Astrocyte (in vitro differentiated cells and primary cell): Measurements from ENCODE around the gene FLT1. TPM values are rescaled to one million over a fixed set of nuclear protein-coding genes. Genes with fewer than 3 reads are reported as not detected.

Experiments
- DNase-seq: peaks from one replicate; pipeline ENCODE4 v3.0.0-alpha.2; 2010; ENCODE audit warnings: low read depth
- FAIRE-seq: peaks from 2 replicates; lab custom pipeline; 2011; peaks lifted over from hg19 to GRCh38; lab: Jason Lieb, UNC
- H2AFZ ChIP-seq: 2 replicates; pipeline ENCODE4 v1.6.0; 2012; ENCODE audit warnings: low read depth, low read length, inconsistent platforms
- H3K27ac ChIP-seq: 2 replicates; pipeline ENCODE4 v1.5.1; 2011; ENCODE audit warnings: low read depth, low read length, inconsistent platforms
- H3K27me3 ChIP-seq: 2 replicates; pipeline ENCODE4 v1.6.0; 2011; ENCODE audit warnings: low read length, inconsistent platforms; ENCODE audit not compliant: insufficient read depth
- H3K36me3 ChIP-seq: 2 replicates; pipeline ENCODE4 v1.5.1; 2011; ENCODE audit warnings: low read length, inconsistent platforms; ENCODE audit not compliant: insufficient read depth
- H3K4me1 ChIP-seq: 2 replicates; pipeline ENCODE4 v1.5.1; 2011; ENCODE audit warnings: low read length, inconsistent platforms; ENCODE audit not compliant: insufficient read depth
- H3K4me2 ChIP-seq: 2 replicates; pipeline ENCODE4 v1.6.0; 2012; ENCODE audit warnings: low read length, inconsistent platforms
- H3K4me3 ChIP-seq: 2 replicates; pipeline ENCODE4 v1.5.1; 2011; ENCODE audit warnings: low read depth, mild to moderate bottlenecking, low read length, inconsistent platforms; ENCODE audit not compliant: insufficient read depth
- H3K79me2 ChIP-seq: 2 replicates; pipeline ENCODE4 v1.6.0; 2012; ENCODE audit warnings: mild to moderate bottlenecking, low read length, inconsistent platforms; ENCODE audit not compliant: insufficient read depth
- H3K9ac ChIP-seq: 2 replicates; pipeline ENCODE4 v1.6.0; 2012; ENCODE audit warnings: mild to moderate bottlenecking, low read length, inconsistent platforms
- H3K9me3 ChIP-seq: 2 replicates; pipeline ENCODE4 v1.5.1; 2012; ENCODE audit warnings: low read depth, mild to moderate bottlenecking, low read length, inconsistent platforms; ENCODE audit not compliant: insufficient read depth
- H4K20me1 ChIP-seq: 2 replicates; pipeline ENCODE4 v1.6.0; 2012; ENCODE audit warnings: low read length, inconsistent platforms; ENCODE audit not compliant: insufficient read depth
- H3K27ac Mint-ChIP-seq: one replicate; pipeline ENCODE4 v1.8.0; 2021; ENCODE audit warnings: mild to moderate bottlenecking, mixed read lengths; ENCODE audit not compliant: unreplicated experiment
- H3K27me3 Mint-ChIP-seq: one replicate; pipeline ENCODE4 v1.8.0; 2021; ENCODE audit warnings: low read depth, mixed read lengths; ENCODE audit not compliant: unreplicated experiment
- H3K36me3 Mint-ChIP-seq: one replicate; pipeline ENCODE4 v1.8.0; 2021; ENCODE audit warnings: low read depth, mixed read lengths; ENCODE audit not compliant: unreplicated experiment
- H3K4me1 Mint-ChIP-seq: one replicate; pipeline ENCODE4 v1.8.0; 2021; ENCODE audit warnings: low read depth, mixed read lengths; ENCODE audit not compliant: unreplicated experiment
- H3K4me3 Mint-ChIP-seq: one replicate; pipeline ENCODE4 v1.8.0; 2021; ENCODE audit warnings: mild to moderate bottlenecking, moderate library complexity, mixed read lengths; ENCODE audit not compliant: unreplicated experiment
- H3K9me3 Mint-ChIP-seq: one replicate; pipeline ENCODE4 v1.8.0; 2021; ENCODE audit warnings: mild to moderate bottlenecking, mixed read lengths; ENCODE audit not compliant: unreplicated experiment
- EZH2 ChIP-seq: IDR thresholded peaks from 2 replicates; pipeline ENCODE4 v1.6.1; 2012; ENCODE audit warnings: mild to moderate bottlenecking, low read length, inconsistent platforms; ENCODE audit not compliant: insufficient read depth
- total RNA-seq: library from RNA; stranded (reverse); gene quantifications from 2 replicates; pipeline ENCODE4 v1.2.1, GENCODE V29; 2021
- TF ChIP-seq, protein P1 (sequence below): IDR thresholded peaks from 2 replicates; pipeline ENCODE4 v1.5.1; 2011; ENCODE audit warnings: low read depth, mild to moderate bottlenecking, inconsistent platforms, low read length, moderate library complexity; ENCODE audit not compliant: insufficient read depth

The FLT1 gene
- total RNA-seq, 1 donor from 2014 or later: 7.3 TPM

DNA sequence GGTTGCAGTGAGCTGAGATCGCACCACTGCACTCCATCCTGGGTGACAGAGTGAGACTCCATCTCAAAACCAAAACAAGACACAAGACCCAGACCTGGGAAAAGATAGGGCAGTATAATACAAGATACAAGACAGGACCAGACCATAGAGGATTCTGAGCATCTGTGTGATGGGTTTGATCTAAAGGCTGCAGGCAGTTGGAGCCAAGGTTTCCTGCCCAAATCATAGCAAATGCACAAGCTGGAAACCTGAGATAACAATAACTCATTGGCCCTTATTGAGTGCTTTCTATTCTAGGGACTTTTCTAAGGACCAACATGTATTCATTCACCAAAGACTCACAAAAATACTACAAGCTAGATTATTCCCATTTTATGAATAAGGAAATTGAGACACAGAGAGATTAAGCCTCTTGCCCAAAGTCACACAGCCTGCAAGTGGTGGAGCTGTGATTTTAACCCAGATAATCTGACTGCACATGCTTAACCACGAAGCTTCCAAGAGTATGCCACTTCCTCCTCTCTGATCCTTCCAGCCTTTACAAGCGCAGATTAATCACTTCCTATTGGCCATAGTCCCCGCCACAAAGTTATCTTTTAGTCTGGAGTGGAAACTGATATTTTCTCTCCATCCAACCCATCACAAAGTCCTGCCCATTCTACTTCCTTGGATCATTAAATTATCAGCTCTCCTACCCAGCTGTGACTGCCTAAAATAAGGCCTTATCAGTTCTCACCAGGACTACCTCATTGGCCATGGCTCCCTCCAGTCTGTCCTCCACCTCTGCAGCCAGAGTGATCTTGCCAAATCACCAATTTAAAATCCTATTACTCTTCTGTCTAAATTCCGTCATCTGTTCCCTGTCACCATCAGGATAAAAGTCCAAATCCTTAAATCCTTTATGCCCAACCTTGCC lies 147.2 kb downstream of the FLT1 start:
- no peaks in the 10 kb centered on the region for H3K36me3 ChIP-seq
- no peaks in the 10 kb centered on the region for H3K9me3 ChIP-seq
- peaks cover 42% of the 10 kb centered on the region for H3K4me1 Mint-ChIP-seq
- FAIRE-seq (peak; percentile 13), DNase-seq (peak; percentile 45)
- no peak overlapping the region for H3K4me2 ChIP-seq
- H4K20me1 ChIP-seq: no peaks in the 10 kb centered on the region
- no peak overlapping the region for H3K27ac ChIP-seq
- H3K4me1 ChIP-seq: peaks cover 8% of the 10 kb centered on the region
- no peak overlapping the region for H2AFZ ChIP-seq
- H3K4me3 Mint-ChIP-seq: no peak overlapping the region
- H3K9ac ChIP-seq: no peak overlapping the region
- TF ChIP-seq EZH2: no peak
- TF ChIP-seq, protein P1, sequence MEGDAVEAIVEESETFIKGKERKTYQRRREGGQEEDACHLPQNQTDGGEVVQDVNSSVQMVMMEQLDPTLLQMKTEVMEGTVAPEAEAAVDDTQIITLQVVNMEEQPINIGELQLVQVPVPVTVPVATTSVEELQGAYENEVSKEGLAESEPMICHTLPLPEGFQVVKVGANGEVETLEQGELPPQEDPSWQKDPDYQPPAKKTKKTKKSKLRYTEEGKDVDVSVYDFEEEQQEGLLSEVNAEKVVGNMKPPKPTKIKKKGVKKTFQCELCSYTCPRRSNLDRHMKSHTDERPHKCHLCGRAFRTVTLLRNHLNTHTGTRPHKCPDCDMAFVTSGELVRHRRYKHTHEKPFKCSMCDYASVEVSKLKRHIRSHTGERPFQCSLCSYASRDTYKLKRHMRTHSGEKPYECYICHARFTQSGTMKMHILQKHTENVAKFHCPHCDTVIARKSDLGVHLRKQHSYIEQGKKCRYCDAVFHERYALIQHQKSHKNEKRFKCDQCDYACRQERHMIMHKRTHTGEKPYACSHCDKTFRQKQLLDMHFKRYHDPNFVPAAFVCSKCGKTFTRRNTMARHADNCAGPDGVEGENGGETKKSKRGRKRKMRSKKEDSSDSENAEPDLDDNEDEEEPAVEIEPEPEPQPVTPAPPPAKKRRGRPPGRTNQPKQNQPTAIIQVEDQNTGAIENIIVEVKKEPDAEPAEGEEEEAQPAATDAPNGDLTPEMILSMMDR: no peak
- H3K27ac Mint-ChIP-seq: peak overlapping the region; percentile 41
- no peaks in the 10 kb centered on the region for H3K36me3 Mint-ChIP-seq
- no peaks in the 10 kb centered on the region for H3K9me3 Mint-ChIP-seq
- peaks cover 4% of the 10 kb centered on the region for H3K27me3 ChIP-seq
- no peak overlapping the region for H3K4me3 ChIP-seq
- H3K27me3 Mint-ChIP-seq: no peaks in the 10 kb centered on the region
- H3K79me2 ChIP-seq: no peaks in the 10 kb centered on the region

DNA sequence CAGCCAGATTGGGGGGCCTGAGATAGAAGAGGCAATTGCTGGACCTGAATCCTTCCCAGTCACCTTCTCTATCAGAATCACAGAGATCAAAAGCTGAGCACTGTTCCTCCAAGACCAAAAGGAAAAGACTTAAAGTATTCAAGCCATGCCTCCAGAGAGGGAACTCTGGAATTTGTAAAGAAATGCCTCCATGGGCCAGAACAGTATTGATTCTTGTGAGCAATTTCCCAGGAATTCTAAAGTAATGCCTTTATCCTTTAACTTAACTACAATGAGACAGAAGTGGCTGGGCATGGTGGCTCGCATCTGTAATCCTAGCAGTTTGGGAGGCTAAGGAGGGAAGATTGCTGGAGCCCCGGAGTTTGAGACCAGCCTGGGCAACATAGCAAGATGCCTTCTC lies 148.8 kb downstream of the FLT1 start:
- no peak for FAIRE-seq
- Histone ChIP-seq H3K4me3 (no peak overlapping the region), H3K36me3 (no peaks in the 10 kb centered on the region), H4K20me1 (no peaks in the 10 kb centered on the region), H3K4me1 (peaks cover 8% of the 10 kb centered on the region), H3K27ac (no peak overlapping the region), H3K4me2 (no peak overlapping the region), H3K79me2 (no peaks in the 10 kb centered on the region), H3K9ac (no peak overlapping the region), H2AFZ (no peak overlapping the region), H3K9me3 (no peaks in the 10 kb centered on the region), H3K27me3 (peaks cover 4% of the 10 kb centered on the region)
- DNase-seq: peak; percentile 26
- Mint-ChIP-seq H3K9me3 (no peaks in the 10 kb centered on the region), H3K27ac (peak overlapping the region; percentile 68), H3K27me3 (no peaks in the 10 kb centered on the region), H3K4me3 (no peak overlapping the region), H3K4me1 (peaks cover 48% of the 10 kb centered on the region), H3K36me3 (no peaks in the 10 kb centered on the region)
- TF ChIP-seq, protein P1: no peak
- TF ChIP-seq EZH2: no peak

DNA sequence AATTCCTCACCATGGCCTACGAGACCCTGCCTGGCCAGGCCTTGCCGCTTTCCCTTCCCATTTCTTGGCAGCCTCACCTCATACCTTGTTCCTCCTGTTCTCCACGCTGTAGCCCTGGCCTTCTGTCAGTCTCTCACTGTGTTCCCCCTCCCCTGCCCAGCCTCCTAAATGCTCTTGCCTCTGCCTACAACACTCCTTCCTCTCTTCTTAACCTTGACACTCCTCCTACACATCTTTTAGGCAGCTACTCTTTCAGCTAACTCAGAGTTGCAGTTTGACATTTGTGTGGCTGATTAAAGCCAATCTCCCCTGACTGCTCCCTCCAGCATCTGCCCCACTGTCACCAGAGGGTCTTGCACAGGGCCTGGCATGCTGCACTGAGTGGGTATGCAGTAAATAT lies 150.8 kb downstream of the FLT1 start:
- Histone ChIP-seq H3K4me2 (no peak overlapping the region), H3K9me3 (no peaks in the 10 kb centered on the region), H3K27ac (no peak overlapping the region), H3K9ac (no peak overlapping the region), H3K27me3 (peaks cover 2% of the 10 kb centered on the region), H3K4me3 (no peak overlapping the region), H2AFZ (no peak overlapping the region), H3K79me2 (no peaks in the 10 kb centered on the region), H3K4me1 (peaks cover 24% of the 10 kb centered on the region), H4K20me1 (no peaks in the 10 kb centered on the region), H3K36me3 (no peaks in the 10 kb centered on the region)
- H3K36me3 Mint-ChIP-seq: no peaks in the 10 kb centered on the region
- FAIRE-seq (no peak), DNase-seq (no peak)
- peak overlapping the region; percentile 28 for H3K27ac Mint-ChIP-seq
- H3K4me1 Mint-ChIP-seq: peaks cover 42% of the 10 kb centered on the region
- no peaks in the 10 kb centered on the region for H3K9me3 Mint-ChIP-seq
- H3K4me3 Mint-ChIP-seq: peak overlapping the region; percentile 17
- no peak for TF ChIP-seq EZH2
- TF ChIP-seq, protein P1: no peak
- H3K27me3 Mint-ChIP-seq: no peaks in the 10 kb centered on the region
